Lung (tissue), 12 donors: ENCODE results near the gene ACSF2. TPM values are rescaled to one million over a fixed set of nuclear protein-coding genes. Genes with fewer than 3 reads are reported as not detected.

Experiments
- ATAC-seq: fragments of 200-7000 bp; cut with Tn5 transposase; one replicate; pipeline ENCODE4 v1.9.1; 2020; ENCODE audit warnings: moderate number of reproducible peaks; ENCODE audit not compliant: insufficient read depth, low FRiP score
- DNase-seq, 3 donors: peaks; one replicate each; pipeline ENCODE4 v3.0.0-alpha.2; 2013 to 2017
- H3K27ac ChIP-seq, 2 donors: one replicate each; pipeline ENCODE4 v1.5.1; 2013; ENCODE audit warnings: mild to moderate bottlenecking in 2 of 2, moderate library complexity in 2 of 2, control low read depth in 1 of 2, inconsistent platforms in 1 of 2, low read depth in 1 of 2, low read length in 1 of 2
- H3K27me3 ChIP-seq, 3 donors: one replicate each; pipeline ENCODE4 v1.5.1; 2013; ENCODE audit warnings: low read length in 2 of 3; ENCODE audit not compliant: control insufficient read depth in 3 of 3, insufficient read depth in 3 of 3
- H3K36me3 ChIP-seq, 4 donors: one replicate each; pipeline ENCODE4 v1.5.1; 2013; ENCODE audit warnings: low read length in 4 of 4, mild to moderate bottlenecking in 1 of 4, moderate library complexity in 1 of 4; ENCODE audit not compliant: control insufficient read depth in 4 of 4, insufficient read depth in 4 of 4
- H3K4me1 ChIP-seq, 5 donors: one replicate each; pipeline ENCODE4 v1.5.1; 2013; ENCODE audit warnings: low read length in 5 of 5, mild to moderate bottlenecking in 2 of 5, moderate library complexity in 1 of 5; ENCODE audit not compliant: control insufficient read depth in 5 of 5, insufficient read depth in 5 of 5
- H3K4me3 ChIP-seq: one replicate; pipeline ENCODE4 v1.5.1; 2013; ENCODE audit warnings: mild to moderate bottlenecking, control low read depth, moderate library complexity
- H3K9ac ChIP-seq, 2 donors: one replicate each; pipeline ENCODE4 v1.5.1; 2013; ENCODE audit warnings: low read length in 2 of 2, control low read depth in 1 of 2; ENCODE audit not compliant: insufficient read depth in 1 of 2
- H3K9me3 ChIP-seq, 4 donors: one replicate each; pipeline ENCODE4 v1.5.1; 2013; ENCODE audit warnings: low read length in 3 of 4, mild to moderate bottlenecking in 1 of 4, moderate library complexity in 1 of 4; ENCODE audit not compliant: control insufficient read depth in 4 of 4, insufficient read depth in 3 of 4
- CTCF ChIP-seq: IDR thresholded peaks from 2 replicates; pipeline ENCODE4 v1.5.1; 2012; ENCODE audit warnings: mild to moderate bottlenecking; ENCODE audit errors: control extremely low read depth, extremely low read depth
- WGBS, 2 donors: extraction: QIAGEN DNeasy Blood & Tissue Kit; methylation state at CpG; one replicate each; pipeline ENCODE4 v1.1.7; 2013; 5-methylcytosine and 5-hydroxymethylcytosine counted together
- polyA plus RNA-seq, 2 donors: library from polyadenylated mRNA; stranded (reverse); fragments of 200-250 nt; gene quantifications; one replicate each; pipeline ENCODE4 v1.2.1, GENCODE V29; 2013
- total RNA-seq, 2 donors: library from RNA; depleted of rRNA in 1 of 2; stranded (reverse); fragments of >200 nt in 1 of 2; gene quantifications; one replicate each; pipeline ENCODE4 v1.2.1, GENCODE V29; 2014 to 2021
- donor health status: control.
- donor health status: control.
- donor health status: Bipolar disorder and iron deficiency.
- donor health status: healthy.
- donor health status: DM: yes; HTN: yes; CAD: no.

ACSF2 gene
- total and polyA plus RNA-seq, 4 donors = 23.5 to 79.2 (median 70.9) TPM

- ATAC-seq = no peak
- 91 to 92% methylated on average over 13 of the region's 13 CpGs for WGBS, 2 donors
These were observed 45.4 kb upstream of the ACSF2 start for GRCh38 chr17:50380369-50381259.

GRCh38 chr17:50381260-50381815, 44.7 kb upstream of the ACSF2 start:
- peaks cover 13 to 51% (median 29%) of the 10 kb centered on the region in 4 donors for H3K36me3 ChIP-seq

More at GRCh38 chr17:50380369-50381259, 45.4 kb upstream of the ACSF2 start:
- DNase-seq = no peak
- H3K36me3 ChIP-seq = peaks cover 8 to 49% (median 27%) of the 10 kb centered on the region in 4 donors
- no peaks in the 10 kb centered on the region for H3K4me1 ChIP-seq
- H3K9ac ChIP-seq = no peak overlapping the region
- no peak overlapping the region for H3K4me3 ChIP-seq
- no peak for TF ChIP-seq CTCF
- H3K9me3 ChIP-seq = no peaks in the 10 kb centered on the region
- no peak overlapping the region for H3K27ac ChIP-seq
- no peaks in the 10 kb centered on the region for H3K27me3 ChIP-seq

GRCh38 chr17:50381920-50382319, 44.1 kb upstream of the ACSF2 start:
- no peak for DNase-seq
- WGBS, 2 donors = 61 to 63% methylated on average over 3 of the region's 3 CpGs
- Histone ChIP-seq H3K36me3 (peaks cover 16 to 56% (median 33%) of the 10 kb centered on the region in 4 donors), H3K27ac (no peak overlapping the region), H3K4me3 (no peak overlapping the region), H3K27me3 (no peaks in the 10 kb centered on the region), H3K9ac (no peak overlapping the region), H3K9me3 (no peaks in the 10 kb centered on the region), H3K4me1 (no peaks in the 10 kb centered on the region)
- ATAC-seq = no peak
- no peak for TF ChIP-seq CTCF

More at GRCh38 chr17:50381260-50381815, 44.7 kb upstream of the ACSF2 start:
- Histone ChIP-seq H3K4me1 (no peaks in the 10 kb centered on the region), H3K27me3 (no peaks in the 10 kb centered on the region), H3K4me3 (no peak overlapping the region), H3K27ac (no peak overlapping the region), H3K9me3 (no peaks in the 10 kb centered on the region), H3K9ac (no peak overlapping the region)
- ATAC-seq (no peak), DNase-seq (no peak)
- 91 to 95% methylated on average over 7 of the region's 7 CpGs for WGBS, 2 donors
- no peak for TF ChIP-seq CTCF
